ENCODE results near the gene AP1AR.

- TF ChIP-seq POLR2AphosphoS5 (IDR thresholded peaks at IDR 0.05; ENCODE audit: insufficient read depth, low read depth, low read length) = no peak
- TF ChIP-seq EZH2 (IDR thresholded peaks at IDR 0.05; ENCODE audit: borderline replicate concordance, low read depth, low read length, severe bottlenecking) = no peak
- TF ChIP-seq JUN (IDR thresholded peaks at IDR 0.05; ENCODE audit: borderline replicate concordance, insufficient read depth, insufficient read length, low read depth) = no peak
- no peak for TF ChIP-seq MAX (IDR thresholded peaks at IDR 0.05; ENCODE audit: insufficient read depth, insufficient read length)
- TF ChIP-seq CTCF (IDR thresholded peaks at IDR 0.05; ENCODE audit: extremely low read depth in 1 of 2, insufficient read depth in 1 of 2, low read depth in 1 of 2, low read length in 2 of 2) = no peak
- TF ChIP-seq POLR2A (IDR thresholded peaks at IDR 0.05; ENCODE audit: low read depth, low read length) = no peak
These were observed 29.6 kb upstream of the AP1AR start for GRCh38 chr4:112201915-112202505.
